ENCODE measurements around the gene CCDC148. TPM values are rescaled to one million over a fixed set of nuclear protein-coding genes. Genes with fewer than 3 reads are reported as not detected.

CCDC148 gene
- total and polyA plus RNA-seq, 10 of the 15 experiments (the other 5 are each of a cell fraction or from before 2014, with no cell fraction given) = 0.07 to 0.30 (median 0.18) TPM; not detected in 7

GRCh38 chr2:158134655-158135054 lies 321.9 kb downstream of the CCDC148 start:
- Histone ChIP-seq H3K79me2 (ENCODE audit: control insufficient read depth, insufficient read depth, low read length) (no peaks in the 10 kb centered on the region), H3K9ac (ENCODE audit: control insufficient read depth, insufficient read depth, low read length) (no peak overlapping the region), H3K4me1 (ENCODE audit: control insufficient read depth, insufficient read depth, low read length) (no peaks in the 10 kb centered on the region), H3K9me3 (replicated peaks; ENCODE audit: control insufficient read depth, insufficient read depth, low read length) (no peaks in the 10 kb centered on the region), H3K27ac (ENCODE audit: control insufficient read depth, insufficient read depth) (no peak overlapping the region), H3K36me3 (ENCODE audit: control insufficient read depth in 2 of 2, insufficient read depth in 2 of 2, low read length in 1 of 2) (no peaks in the 10 kb centered on the region), H2AFZ (ENCODE audit: control insufficient read depth, low read depth, low read length) (no peak overlapping the region), H3K4me2 (ENCODE audit: control insufficient read depth, insufficient read depth) (no peak overlapping the region), H3K27me3 (replicated peaks in 1 of 2; ENCODE audit: control insufficient read depth in 2 of 2, insufficient read depth in 2 of 2, low read length in 1 of 2) (no peaks in the 10 kb centered on the region; a peak in 1 of 4 replicates), H4K20me1 (ENCODE audit: control insufficient read depth, insufficient read depth) (no peaks in the 10 kb centered on the region), H3K4me3 (no peak overlapping the region)
- RAD21 ChIA-PET (ENCODE audit: unreplicated experiment) = no interaction called here
- no TSS peak for BruUV-seq (replicated peaks)
- SMC1A ChIA-PET (ENCODE audit: uncharacterized antibody, unreplicated experiment) = no interaction called here
- in situ Hi-C loops (cut with MboI) (no loop called here), intact Hi-C loops (cut with micrococcal nuclease; ENCODE audit: unreplicated experiment) (no loop called here)
- FAIRE-seq (no peak), DNase-seq (ENCODE audit: low read depth, low spot score) (no peak), ATAC-seq (no peak)
- no peak for TF ChIP-seq ZBTB4 (CRISPR knock-in tag; IDR thresholded peaks at IDR 0.05)
- TF ChIP-seq CUX1 (IDR thresholded peaks at IDR 0.05; ENCODE audit: insufficient replicate concordance, low read depth, low read length) = no peak
- 39% methylated on average over 6 of the region's 6 CpGs for WGBS (ENCODE audit: insufficient coverage, insufficient replicate concordance, low lambda C conversion rate, missing lambda C conversion rate)
- POLR2A ChIA-PET = no interaction called here
- CTCF ChIA-PET = no interaction called here
